Uterus (tissue), 4 donors: ENCODE measurements around the gene FLVCR2. TPM values are rescaled to one million over a fixed set of nuclear protein-coding genes. Genes with fewer than 3 reads are reported as not detected.

Experiments used
- DNase-seq, 2 donors: peaks; one replicate each; pipeline ENCODE4 v3.0.0-alpha.2; 2019 to 2020
- H3K27ac ChIP-seq, 2 donors: fragments of 200-600 bp; sonication (generic); 1 replicate in 1 of 2; 2 replicates in 1 of 2; pipeline ENCODE4 v1.5.1; 2016 to 2018
- H3K27me3 ChIP-seq, 2 donors: fragments of 200-600 bp; sonication (generic); one replicate each; pipeline ENCODE4 v1.5.1; 2018 to 2019; ENCODE audit warnings: control low read depth in 1 of 2
- H3K36me3 ChIP-seq, 2 donors: fragments of 200-600 bp; sonication (generic); one replicate each; pipeline ENCODE4 v1.5.1; 2019; ENCODE audit warnings: control low read depth in 1 of 2
- H3K4me1 ChIP-seq, 2 donors: fragments of 200-600 bp; sonication (generic); one replicate each; pipeline ENCODE4 v1.5.1; 2018 to 2019; ENCODE audit warnings: control low read depth in 1 of 2
- H3K4me3 ChIP-seq, 2 donors: fragments of 200-600 bp; sonication (generic); 1 replicate in 1 of 2; 2 replicates in 1 of 2; pipeline ENCODE4 v1.5.1; 2018 to 2019; ENCODE audit warnings: mild to moderate bottlenecking in 1 of 2
- H3K9me3 ChIP-seq, 2 donors: fragments of 200-600 bp; sonication (generic); one replicate each; pipeline ENCODE4 v1.5.1; 2019; ENCODE audit warnings: control low read depth in 1 of 2
- CTCF ChIP-seq, 4 experiments: fragments of 200-600 bp in 2 of 4; fragments of 450-650 bp in 2 of 4; sonication (generic) in 2 of 4; IDR thresholded peaks; one replicate each; pipeline ENCODE4 v1.5.1; 2016 to 2019; ENCODE audit warnings: antibody characterized with exemption in 4 of 4, mild to moderate bottlenecking in 2 of 4, moderate library complexity in 1 of 4
- POLR2A ChIP-seq, 2 donors: fragments of 450-650 bp; IDR thresholded peaks; one replicate each; pipeline ENCODE4 v1.6.1; 2016; ENCODE audit warnings: antibody characterized with exemption in 2 of 2, mild to moderate bottlenecking in 1 of 2, moderate library complexity in 1 of 2
- intact Hi-C: fragments of 100-400 bp; cut with DNase I; formaldehyde crosslinking; loops from one replicate; pipeline ENCODE4 v1.15.1; 2023; ENCODE audit warnings: low total_unique reads
- total RNA-seq, 4 donors: library from RNA; depleted of rRNA in 3 of 4; stranded (reverse); fragments of >200 nt in 3 of 4; gene quantifications; one replicate each; pipeline versions ENCODE4 v1.1.0 to v1.2.4, GENCODE V29; 2014 to 2023
- donor health status: DM: yes; HTN: yes; CAD: no.

The FLVCR2 gene
- total RNA-seq, 4 donors from 2014 or later: 2.3 to 15.0 (median 3.3) TPM

GRCh38 chr14:75607044-75607443 lies 28.6 kb downstream of the FLVCR2 start:
- H3K4me1 ChIP-seq: no peaks in the 10 kb centered on the region
- no peak overlapping the region for H3K27ac ChIP-seq

GRCh38 chr14:75607842-75608640 lies 29.6 kb downstream of the FLVCR2 start:
- intact Hi-C loops: no loop called here
- TF ChIP-seq POLR2A (IDR thresholded peaks at IDR 0.05): no peak
- TF ChIP-seq CTCF (IDR thresholded peaks at IDR 0.05): no peak
- H3K4me3 ChIP-seq: no peak overlapping the region
- no peak overlapping the region for H3K27ac ChIP-seq
- H3K4me1 ChIP-seq: no peaks in the 10 kb centered on the region
- no peaks in the 10 kb centered on the region for H3K9me3 ChIP-seq
- DNase-seq: no peak
- no peaks in the 10 kb centered on the region for H3K36me3 ChIP-seq
- no peaks in the 10 kb centered on the region for H3K27me3 ChIP-seq

More at GRCh38 chr14:75607044-75607443, 28.6 kb downstream of the FLVCR2 start:
- intact Hi-C loops: no loop called here
- H3K27me3 ChIP-seq: no peaks in the 10 kb centered on the region
- TF ChIP-seq POLR2A (IDR thresholded peaks at IDR 0.05): no peak
- no peak for TF ChIP-seq CTCF (IDR thresholded peaks at IDR 0.05)
- no peaks in the 10 kb centered on the region for H3K36me3 ChIP-seq
- H3K4me3 ChIP-seq: no peak overlapping the region
- no peaks in the 10 kb centered on the region for H3K9me3 ChIP-seq
- no peak for DNase-seq

- H3K27me3 ChIP-seq: no peaks in the 10 kb centered on the region
- no peak overlapping the region for H3K27ac ChIP-seq
- H3K36me3 ChIP-seq: no peaks in the 10 kb centered on the region
- intact Hi-C loops: no loop called here
- no peak overlapping the region for H3K4me3 ChIP-seq
- no peak for DNase-seq
- no peaks in the 10 kb centered on the region for H3K9me3 ChIP-seq
- H3K4me1 ChIP-seq: no peaks in the 10 kb centered on the region
- TF ChIP-seq POLR2A (IDR thresholded peaks at IDR 0.05): no peak
- TF ChIP-seq CTCF (IDR thresholded peaks at IDR 0.05): no peak
Observed at GRCh38 chr14:75609116-75609515, 30.7 kb downstream of the FLVCR2 start.

- H3K36me3 ChIP-seq: no peaks in the 10 kb centered on the region
- H3K9me3 ChIP-seq: no peaks in the 10 kb centered on the region
- H3K27ac ChIP-seq: no peak overlapping the region
- H3K4me3 ChIP-seq: no peak overlapping the region
- TF ChIP-seq CTCF (IDR thresholded peaks at IDR 0.05): no peak
- no peak for TF ChIP-seq POLR2A (IDR thresholded peaks at IDR 0.05)
- H3K27me3 ChIP-seq: no peaks in the 10 kb centered on the region
- intact Hi-C loops: no loop called here
- no peak for DNase-seq
- no peaks in the 10 kb centered on the region for H3K4me1 ChIP-seq
Observed at GRCh38 chr14:75609606-75610475, 31.4 kb downstream of the FLVCR2 start.

- TF ChIP-seq POLR2A (IDR thresholded peaks at IDR 0.05) (no peak), CTCF (IDR thresholded peaks at IDR 0.05) (no peak)
- Histone ChIP-seq H3K9me3 (no peaks in the 10 kb centered on the region), H3K27me3 (no peaks in the 10 kb centered on the region), H3K27ac (no peak overlapping the region), H3K4me3 (no peak overlapping the region), H3K36me3 (no peaks in the 10 kb centered on the region), H3K4me1 (no peaks in the 10 kb centered on the region)
- intact Hi-C loops: no loop called here
- no peak for DNase-seq
Observed at GRCh38 chr14:75610834-75611233, 32.4 kb downstream of the FLVCR2 start.
